ENCODE results near the gene SH3RF1.

DNA sequence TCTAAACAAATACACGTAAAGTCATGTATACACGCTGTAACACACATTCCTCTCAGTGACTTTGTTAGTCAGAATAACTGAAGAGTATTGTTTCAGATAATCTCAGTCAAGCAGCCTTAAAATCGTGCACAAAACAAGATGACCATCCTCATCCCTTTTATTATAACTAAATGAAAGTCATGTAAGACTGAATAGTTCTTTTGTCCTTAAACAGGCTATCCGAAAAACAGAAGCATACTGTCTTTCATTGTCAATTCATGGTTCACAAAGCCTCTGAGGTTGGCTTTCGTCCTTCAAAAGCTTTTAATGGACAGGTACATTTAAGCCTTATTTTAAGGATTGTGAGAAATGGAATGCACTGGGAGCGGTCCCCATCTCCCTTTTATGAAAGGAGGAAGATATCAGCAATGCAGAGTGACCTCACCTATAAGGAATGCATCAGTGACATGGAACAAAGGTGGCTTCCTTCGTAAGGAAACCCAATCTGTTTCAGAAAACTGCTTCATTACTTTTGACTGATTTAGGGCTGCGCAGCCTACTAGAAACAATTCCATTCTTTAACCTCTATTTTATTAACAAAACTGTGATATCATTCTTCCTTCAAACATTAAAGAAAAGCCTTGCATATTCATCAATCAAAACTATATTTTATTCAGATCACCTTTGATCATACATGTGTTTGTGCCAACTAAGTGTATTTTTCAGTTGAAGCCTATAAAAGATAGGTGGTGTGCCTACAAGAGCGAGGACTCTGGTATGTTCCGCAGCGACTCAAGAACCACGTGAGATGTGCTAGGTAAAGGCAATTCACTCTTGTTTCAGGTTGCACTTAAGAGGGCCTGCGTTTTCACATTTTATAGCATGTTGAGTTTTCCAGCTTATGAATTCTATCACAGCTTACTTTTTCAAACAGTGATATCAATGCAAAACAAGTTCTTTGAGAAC lies 19.2 kb downstream of the SH3RF1 start:
- TF ChIP-seq, protein P1, sequence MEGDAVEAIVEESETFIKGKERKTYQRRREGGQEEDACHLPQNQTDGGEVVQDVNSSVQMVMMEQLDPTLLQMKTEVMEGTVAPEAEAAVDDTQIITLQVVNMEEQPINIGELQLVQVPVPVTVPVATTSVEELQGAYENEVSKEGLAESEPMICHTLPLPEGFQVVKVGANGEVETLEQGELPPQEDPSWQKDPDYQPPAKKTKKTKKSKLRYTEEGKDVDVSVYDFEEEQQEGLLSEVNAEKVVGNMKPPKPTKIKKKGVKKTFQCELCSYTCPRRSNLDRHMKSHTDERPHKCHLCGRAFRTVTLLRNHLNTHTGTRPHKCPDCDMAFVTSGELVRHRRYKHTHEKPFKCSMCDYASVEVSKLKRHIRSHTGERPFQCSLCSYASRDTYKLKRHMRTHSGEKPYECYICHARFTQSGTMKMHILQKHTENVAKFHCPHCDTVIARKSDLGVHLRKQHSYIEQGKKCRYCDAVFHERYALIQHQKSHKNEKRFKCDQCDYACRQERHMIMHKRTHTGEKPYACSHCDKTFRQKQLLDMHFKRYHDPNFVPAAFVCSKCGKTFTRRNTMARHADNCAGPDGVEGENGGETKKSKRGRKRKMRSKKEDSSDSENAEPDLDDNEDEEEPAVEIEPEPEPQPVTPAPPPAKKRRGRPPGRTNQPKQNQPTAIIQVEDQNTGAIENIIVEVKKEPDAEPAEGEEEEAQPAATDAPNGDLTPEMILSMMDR (conservative IDR thresholded peaks at IDR 0.05; ENCODE audit: low read depth in 2 of 2): no peak
- TF ChIP-seq EZH2phosphoT487 (IDR thresholded peaks at IDR 0.05; ENCODE audit: unreplicated experiment): no peak
- no peak for TF ChIP-seq POLR2AphosphoS5 (IDR thresholded peaks at IDR 0.05; ENCODE audit: low read depth)

Data from GM23338 (cell line).